GM21619 (cell line): ENCODE data around the gene ME3.

Experiments used
- ATAC-seq: cut with Tn5 transposase; IDR thresholded peaks from one replicate; pipeline ENCODE4 v1.9.1; 2021; ENCODE audit not compliant: unreplicated experiment

ME3 gene

DNA sequence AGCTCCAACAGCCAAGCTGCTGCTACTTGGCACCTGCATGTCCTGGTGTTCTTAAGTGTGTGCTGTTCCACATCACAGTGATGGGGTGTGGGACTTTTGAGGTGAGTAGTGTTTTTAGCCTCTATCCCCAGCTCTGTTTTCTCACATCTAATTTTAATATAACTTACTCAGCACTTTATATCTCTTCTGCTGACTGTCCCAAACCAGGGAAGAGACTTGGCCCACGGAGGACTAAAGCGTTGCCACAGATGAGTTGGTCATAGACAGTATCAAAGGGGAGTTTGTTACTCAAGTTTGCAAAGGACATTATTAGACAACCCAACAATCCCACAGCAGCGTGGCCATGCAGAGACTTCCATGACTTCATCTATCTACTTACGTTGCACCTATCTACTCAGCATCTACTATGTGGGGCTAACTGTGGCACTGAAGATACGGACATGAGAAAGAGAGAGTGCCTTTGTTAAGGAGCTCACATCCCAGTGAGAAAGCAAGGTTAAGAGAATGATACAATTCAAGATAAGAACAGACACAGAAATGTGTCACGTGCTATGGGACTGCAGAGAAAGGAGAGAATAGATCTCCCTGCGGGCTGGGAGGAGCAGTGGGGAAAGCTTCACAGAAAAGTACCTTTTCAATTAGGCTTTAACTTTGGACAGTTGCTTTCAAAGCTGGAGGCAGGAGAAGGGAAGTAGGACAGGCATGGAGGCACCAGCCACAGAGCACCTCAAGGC, 82.4 kb downstream of the ME3 start:
- no peak for ATAC-seq

DNA sequence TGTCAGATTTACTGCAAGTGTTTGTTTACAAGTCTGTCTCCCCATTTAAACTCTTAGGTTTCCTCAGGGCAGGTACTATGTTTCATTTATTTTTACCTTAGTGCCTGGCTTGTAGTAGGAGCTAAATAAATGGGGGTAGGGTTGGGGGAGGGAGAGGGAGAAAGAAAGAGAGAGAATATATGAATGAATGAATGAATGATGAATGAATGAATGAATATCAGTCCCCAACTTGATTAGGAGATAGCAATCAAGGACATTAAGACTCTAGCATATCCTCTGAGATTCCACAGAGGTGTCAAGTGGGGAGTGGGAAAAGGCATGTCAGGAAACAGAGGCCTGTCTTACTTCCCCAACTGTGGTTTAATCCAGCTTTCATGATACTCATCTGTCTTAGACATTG, 83.2 kb downstream of the ME3 start:
- ATAC-seq, result no peak

DNA sequence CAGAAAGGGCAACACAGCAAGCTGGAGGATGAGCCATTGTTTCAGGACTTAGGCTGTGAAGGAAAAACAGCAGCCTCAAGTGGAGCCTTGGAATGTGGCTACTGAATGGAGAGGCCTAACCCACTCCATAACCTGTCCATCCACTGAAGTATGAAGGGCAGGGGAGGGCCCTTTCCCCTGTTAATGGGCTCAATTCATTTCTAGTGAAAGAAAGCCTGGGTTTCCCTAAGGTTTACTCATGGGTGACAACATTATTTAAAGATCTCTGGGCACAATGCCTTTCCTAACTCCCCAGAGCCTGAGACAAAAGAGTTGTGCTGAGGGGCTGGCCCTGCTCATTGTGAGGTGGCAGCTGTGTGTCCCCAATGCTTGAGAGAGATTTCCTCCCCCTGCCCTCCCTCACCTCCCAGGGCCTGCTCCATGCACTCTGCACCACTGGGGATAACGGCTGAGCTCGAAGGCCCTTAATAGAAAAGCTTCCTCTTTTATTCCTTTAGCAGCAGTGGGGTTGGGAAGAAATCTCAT, 83.8 kb downstream of the ME3 start:
- ATAC-seq, result no peak

DNA sequence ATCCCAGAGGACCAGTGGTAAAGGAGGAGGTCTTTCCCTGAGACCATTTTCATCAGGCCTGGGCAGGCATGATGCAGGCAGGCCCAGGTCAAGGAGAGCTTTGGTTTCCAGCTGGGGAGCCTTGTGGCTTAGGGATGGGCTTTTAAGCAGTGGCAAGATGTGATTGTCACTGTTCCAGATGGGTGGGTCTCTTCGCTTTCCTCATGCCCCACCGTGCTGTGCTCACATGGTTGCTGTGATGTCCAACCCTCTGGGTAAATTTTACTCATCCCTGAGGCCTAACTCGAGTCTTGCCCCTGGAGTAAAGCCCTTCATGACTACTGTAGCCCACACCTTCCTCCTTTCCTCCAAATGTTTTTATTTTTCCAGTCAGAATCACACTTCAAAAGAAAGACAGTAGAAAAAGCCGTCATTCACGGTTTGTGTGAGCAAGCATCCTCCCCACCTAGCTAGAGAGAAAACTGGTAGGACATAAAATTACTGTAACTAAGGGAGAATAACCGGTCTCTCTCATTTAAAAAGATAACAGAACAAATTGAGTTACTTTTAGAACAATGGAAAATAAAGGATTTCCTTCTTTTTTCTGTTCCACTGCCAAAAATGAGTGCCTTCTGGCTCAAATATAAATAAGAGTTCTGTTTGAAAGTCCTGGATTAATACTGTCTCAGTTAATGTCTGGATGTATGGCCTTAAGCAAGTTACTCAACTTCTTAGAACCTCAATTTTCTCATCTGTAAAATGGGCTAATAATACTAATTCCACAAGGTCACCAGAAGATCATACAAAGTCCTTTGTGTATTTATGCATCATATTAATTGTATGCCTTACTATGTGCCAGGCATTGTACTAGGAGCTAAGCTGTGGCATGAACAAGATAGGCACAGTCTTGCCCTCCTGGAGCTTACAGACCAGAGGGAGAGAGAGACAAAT, 84.9 kb downstream of the ME3 start:
- no peak for ATAC-seq

DNA sequence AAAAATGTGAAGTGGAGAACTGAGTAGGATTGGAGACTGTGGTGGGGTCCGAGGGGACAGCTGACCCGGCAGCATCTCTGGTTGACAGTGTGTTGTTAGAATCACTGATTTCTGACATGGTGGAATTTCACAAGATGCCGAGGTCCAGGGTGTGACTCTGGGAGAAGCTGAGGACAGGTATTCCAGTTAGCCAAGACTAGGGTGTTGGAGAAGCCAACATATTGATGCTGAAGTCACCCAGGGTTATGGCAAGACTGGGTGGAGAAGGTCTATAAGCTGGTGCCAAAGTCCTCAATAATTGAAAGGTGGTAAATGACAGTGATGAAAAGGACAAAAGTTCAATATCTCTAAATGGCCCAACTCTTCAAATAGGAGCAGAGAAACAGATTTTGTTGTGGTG, 86.1 kb downstream of the ME3 start:
- ATAC-seq, result no peak

DNA sequence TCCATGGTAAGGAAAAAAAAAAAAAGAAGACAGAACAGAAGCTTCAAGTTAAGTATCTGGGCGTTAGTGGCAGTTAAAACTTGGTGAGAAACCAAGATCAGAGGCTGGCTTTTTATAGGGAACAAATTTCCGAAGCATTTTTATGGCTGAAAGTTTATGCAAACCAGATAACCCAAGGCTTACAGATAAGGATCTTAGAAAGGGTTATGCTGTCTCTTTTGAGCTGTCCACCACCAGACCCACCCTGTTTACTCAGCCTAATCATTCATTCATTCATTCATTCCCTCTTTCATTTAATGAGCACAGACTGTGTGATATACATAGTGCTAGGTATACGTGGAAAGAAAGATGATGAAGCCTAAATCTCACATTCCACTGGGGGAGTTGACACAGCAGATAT, 89.5 kb downstream of the ME3 start:
- no peak for ATAC-seq

DNA sequence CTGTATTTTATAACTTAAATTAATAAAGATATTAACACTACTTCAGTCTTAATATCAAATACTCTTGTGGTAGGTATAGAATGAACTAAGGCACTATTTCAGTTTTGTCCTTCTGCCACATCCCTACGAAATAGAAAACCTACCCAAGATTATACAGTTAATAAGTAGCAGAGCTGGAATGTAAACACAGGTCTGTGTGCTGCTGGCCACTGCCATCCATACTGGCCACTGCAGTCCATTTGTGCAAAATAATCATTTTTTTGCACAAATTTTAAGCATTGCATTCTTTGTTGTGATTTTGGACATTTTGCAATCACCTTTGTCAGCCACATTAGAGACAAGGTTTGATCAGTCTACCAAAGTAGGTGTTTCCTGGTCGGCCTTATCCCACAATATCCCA, 91.9 kb downstream of the ME3 start:
- ATAC-seq, result no peak

DNA sequence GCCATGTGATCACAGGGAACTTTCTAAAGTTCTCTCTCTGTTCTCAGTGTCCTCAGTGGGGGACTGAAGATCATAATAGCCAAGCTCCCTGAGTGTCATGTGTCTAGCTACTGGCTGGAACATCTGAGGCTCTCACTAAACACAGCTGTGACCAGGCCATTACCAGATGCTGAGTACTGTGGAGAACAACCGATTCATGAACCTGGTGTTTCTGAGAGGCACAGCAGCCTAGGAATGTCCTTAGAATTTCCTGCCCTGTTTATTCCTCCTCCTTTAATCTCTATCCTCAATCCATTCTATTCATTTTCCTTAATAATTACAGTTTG, 93.0 kb downstream of the ME3 start:
- no peak for ATAC-seq

DNA sequence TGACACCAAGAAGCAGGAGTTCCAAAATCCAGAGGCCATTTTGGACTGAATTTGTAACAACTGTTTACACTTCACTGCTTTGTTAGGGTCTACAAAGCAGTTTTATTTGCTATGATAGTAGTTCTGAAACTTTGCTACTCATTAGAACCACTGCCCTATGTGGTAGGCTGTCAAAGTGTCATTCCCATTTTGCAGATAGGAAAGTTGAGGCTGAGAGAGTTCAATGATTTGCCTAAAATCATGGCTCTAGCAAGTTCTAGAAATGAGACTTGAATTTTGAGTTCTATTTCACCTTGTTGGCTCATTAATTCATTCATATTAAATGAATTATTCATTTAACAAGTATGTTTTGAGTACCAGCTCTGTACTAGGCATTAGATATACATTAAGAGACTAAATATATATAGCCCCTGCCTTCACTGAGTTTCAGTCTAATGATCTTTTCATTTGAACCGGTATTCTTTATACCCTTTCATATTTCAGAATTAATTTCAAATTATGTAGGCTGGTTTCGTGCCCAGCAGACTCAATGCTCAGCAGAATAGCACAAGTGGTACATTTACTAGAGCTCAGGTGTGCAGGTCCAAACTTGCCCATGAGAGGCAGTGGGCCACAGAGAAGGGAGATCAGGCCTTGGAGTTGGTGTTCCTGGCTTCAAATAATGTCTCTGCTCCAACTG, 93.5 kb downstream of the ME3 start:
- ATAC-seq, result no peak

DNA sequence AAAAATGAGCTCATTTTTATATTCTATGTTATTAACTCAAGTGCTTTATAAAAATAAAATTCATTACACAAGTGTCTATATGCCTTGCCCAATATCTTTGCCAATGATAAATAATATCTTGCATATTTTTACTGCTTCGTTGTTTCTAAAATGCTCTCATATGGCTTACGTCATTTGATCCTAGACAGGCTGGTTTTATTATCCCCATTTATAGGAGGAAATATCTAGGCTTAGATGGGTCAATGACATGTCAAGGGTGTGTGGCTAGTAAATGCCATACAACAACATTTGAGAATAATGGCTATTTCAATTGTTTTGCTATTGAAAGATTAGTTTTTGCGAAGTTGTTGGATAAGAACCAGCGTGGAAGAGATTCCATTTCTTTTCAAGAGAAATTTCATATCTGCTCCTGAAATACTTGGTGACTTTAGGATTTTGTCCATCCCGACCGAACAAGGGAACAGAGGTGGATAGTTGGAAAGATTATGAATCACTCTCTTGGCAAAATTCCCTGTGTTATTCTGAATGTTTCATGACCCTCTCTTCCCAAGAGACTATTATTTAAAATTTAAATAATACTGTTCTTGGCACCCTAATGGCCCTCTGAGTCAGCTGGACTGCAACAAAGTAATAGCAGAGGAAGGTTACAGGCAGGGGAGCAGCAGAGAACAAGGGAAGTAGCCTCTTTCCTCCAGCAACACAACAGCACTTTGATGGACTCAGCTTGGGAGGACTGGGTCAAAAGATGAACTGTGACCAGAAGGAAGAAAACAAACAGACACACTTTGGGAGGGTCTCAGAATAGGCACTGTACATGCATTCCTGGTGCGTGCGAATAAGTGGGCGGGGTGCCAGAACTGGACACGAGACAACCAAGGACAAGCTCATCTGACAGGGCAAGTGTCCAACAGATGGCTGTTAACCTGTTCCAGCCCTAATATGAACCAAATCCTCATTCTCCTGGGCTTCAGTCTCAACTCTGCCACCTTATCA, 94.5 kb downstream of the ME3 start:
- no peak for ATAC-seq

DNA sequence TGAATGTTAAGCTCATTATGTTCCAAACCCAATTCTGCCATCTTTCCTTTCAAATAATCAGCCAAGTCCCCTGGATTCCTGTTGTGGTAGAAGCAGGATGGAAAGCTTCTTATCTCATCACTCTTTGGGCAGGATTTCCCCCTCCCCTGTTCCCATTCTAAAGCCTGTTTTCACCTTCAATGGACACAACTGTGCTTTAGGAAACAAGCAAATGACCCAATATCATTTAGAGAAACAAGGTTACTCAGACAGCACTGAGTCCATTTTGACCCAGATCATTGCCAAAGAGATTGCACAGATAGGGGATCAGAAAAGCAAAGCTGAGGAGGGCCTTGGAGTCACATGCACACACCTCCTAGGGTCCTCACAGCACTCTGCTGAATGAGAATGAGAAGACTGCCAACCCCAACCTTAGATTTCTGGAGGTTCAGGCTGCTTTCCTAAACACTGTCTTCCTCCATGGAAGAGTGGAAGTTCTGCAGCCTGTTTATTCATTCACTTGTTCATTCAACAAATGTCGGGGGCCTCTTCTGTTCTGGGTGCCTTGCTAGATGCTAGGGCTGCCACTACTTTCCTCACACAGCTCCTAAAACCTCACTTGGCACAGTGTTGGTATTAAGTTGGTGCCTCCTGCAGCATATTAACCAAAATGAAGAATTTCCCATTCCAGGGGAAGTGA, 95.3 kb downstream of the ME3 start:
- no peak for ATAC-seq

DNA sequence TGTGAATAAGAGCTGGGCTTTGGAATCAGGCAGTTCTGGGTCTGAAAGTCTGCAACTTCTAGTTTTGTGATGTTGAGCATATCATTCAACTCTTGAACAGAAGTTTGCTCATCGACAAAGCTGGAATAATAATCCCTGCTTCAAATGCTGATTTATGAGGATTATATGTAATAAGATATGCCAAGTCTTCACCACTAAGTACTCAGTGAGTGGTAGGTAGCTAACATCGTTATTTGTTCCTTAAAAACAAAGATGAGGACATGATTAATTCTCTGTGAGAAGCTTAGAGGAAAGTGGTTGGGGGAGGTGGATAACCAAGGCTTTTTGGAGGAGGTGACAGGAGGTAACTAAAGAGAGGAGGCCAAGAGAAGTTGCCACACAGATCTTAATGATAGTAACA, 96.5 kb downstream of the ME3 start:
- no peak for ATAC-seq

DNA sequence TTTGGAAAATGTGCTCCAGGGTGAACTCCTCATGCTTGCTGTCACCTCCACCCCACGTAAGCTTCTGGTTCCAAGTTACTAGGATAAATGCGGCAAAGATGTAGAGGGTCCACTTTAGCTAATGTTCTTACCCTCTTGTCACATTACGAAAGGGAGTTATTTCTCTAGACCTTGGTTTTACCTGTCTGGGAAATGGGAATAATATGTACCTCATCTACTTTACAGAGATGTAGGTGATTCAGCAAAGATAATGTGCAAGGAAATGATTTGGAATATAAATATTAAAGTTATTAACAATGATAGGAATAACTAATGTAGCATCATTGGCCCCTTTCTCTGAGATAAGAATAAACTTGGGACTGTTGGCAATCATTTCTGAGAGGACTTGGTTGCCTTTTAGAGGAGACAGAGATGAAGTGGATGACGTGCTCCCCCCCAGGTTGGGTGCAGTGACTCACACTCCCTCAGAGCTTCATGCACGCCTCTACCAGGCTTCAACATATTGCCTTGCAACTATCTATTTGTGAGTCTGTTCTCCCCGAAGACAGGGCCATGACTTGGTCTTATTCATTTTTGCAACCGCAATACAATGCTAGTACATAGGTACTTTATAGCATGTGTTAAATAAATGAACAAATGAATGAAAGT, 97.1 kb downstream of the ME3 start:
- no peak for ATAC-seq

DNA sequence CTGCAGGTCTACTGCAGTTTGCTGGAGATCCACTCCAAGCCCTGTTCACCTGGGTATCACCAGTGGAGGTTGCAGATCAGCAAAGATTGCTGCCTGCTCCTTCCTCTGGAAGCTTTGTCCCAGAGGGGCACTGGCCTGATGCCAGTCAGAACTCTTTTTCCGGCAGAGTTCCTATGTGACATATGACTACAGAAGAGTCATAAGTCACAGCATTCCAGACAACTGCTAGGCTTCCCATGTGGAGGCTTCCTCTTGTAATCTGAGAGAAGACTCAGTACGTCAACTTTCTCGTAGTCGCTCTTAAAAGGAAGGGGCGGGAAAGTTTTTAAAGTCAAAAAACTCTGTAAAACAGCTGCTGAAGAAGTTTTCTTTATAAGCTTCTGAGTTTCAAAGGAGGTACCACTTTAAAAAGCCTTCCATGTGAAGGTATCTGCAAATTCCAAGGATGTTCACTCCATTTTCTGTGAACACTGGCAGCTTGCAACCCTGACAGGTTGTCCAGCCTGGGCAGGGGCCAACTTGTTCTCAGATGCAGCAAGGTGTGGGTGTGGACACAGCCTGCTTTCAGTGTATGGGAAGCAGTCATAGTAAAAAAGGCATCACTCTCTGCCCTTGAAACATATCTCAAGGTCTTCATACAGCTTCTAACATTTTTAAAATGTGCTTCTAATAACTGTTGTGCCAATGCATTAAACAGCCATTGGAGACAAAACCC, 97.8 kb downstream of the ME3 start:
- no peak for ATAC-seq

DNA sequence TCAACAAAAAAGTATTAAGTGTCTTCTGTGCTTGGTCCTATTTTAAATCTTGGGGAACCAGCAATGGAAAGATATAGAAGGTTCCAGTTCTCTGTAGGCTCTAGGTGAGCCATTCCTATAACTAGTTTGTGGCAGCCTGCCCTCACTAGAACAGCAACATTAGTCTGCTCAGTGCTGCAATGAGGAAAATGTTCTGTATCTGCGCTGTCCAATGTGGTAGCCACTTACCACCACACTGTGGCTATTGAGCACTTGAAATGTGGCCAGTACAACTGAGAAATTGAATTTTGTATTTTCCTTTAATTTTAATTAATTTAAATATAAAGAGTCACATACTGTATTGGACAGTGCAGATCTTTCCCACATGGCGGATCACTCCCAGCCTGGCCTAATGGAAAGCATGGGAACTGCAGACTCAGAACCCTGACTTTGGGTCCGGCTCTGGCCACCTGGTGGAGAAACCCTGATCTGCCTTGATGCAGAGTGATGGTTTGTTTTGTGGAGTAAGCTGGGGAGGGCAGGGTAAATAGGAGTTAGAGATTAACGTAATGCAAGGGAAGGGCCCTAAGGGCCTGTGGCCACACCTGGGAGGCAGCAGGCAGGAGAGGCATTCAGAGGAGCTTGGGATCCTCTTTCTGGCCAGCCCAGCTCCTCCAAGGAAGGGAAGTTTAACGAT, 101.0 kb downstream of the ME3 start:
- ATAC-seq, result no peak

DNA sequence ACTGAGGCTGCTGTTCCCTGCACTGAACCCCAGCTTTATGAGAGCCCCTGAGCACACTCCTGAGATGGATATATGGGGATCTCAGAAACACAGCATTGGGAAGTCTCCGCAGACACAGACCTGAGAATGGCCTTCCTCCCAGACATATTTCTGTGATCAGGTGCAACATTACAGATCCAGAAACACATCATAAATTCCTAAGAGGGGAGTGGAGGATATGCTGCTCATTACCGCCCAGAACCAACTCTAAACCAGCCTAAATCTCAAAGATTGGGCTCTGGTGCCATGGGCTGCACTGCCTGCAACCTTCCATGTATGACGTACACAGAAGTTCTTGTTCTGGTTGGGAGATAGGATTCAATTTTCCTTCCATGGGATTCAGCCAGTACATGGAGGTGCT, 102.0 kb downstream of the ME3 start:
- no peak for ATAC-seq

DNA sequence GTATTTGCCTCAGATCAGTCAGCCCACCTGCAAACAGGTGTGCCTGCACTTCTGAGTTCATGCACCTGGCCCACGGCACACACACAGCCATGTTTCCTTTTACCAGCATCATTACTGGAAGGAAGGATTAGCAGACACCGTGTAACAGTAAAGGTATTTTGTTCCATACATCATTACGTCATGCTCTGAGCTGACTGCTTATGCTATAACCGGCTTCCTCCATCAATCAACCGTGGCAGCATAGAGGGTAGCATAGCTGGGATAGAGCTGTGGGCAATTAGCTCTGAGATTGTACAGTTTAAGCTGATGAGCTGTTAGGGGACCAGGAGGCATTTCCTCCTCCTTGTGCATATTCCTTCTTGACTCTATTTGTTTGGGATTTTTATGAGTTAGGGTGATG, 102.4 kb downstream of the ME3 start:
- ATAC-seq, result no peak

DNA sequence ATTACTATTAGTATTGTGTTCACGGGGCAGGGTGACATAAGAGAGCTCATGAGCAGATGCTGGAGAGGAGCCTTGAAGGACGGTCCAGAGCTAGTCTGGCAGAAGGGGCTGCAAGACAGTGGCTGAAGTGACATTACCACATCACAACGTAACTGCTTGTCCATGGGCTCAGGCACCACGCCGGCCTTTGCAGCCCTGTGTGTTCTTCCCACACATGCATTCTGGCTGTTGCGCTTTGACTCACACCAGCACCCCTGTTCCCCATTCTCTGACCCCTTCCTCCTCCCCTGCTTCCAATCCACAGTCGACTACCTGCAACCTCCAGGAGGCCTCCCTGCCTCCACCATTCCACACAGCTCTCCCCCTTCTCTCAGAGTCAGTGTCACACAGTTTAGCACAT, 103.3 kb downstream of the ME3 start:
- no peak for ATAC-seq
